Activated naive CD8-positive, alpha-beta T cell (primary cell): ENCODE measurements around the gene CYTH4.

Source experiments
- H3K27ac Mint-ChIP-seq: one replicate; pipeline ENCODE4 v1.8.0; 2021; ENCODE audit warnings: mixed read lengths
- H3K27me3 Mint-ChIP-seq: one replicate; pipeline ENCODE4 v1.8.0; 2021; ENCODE audit warnings: mixed read lengths
- H3K36me3 Mint-ChIP-seq: one replicate; pipeline ENCODE4 v1.8.0; 2021; ENCODE audit warnings: mixed read lengths
- H3K4me1 Mint-ChIP-seq: one replicate; pipeline ENCODE4 v1.8.0; 2021; ENCODE audit warnings: low read depth, mixed read lengths
- H3K4me3 Mint-ChIP-seq: one replicate; pipeline ENCODE4 v1.8.0; 2021; ENCODE audit warnings: mild to moderate bottlenecking, mixed read lengths
- H3K9me3 Mint-ChIP-seq: one replicate; pipeline ENCODE4 v1.8.0; 2021; ENCODE audit warnings: low read depth, mixed read lengths

Gene CYTH4

GRCh38 chr22:37274380-37274862 is 7.9 kb upstream of the CYTH4 start:
- Mint-ChIP-seq H3K27me3 (no peaks in the 10 kb centered on the region), H3K36me3 (no peaks in the 10 kb centered on the region), H3K4me3 (no peak overlapping the region), H3K9me3 (no peaks in the 10 kb centered on the region), H3K27ac (no peak overlapping the region), H3K4me1 (peaks cover 20% of the 10 kb centered on the region)

DNA sequence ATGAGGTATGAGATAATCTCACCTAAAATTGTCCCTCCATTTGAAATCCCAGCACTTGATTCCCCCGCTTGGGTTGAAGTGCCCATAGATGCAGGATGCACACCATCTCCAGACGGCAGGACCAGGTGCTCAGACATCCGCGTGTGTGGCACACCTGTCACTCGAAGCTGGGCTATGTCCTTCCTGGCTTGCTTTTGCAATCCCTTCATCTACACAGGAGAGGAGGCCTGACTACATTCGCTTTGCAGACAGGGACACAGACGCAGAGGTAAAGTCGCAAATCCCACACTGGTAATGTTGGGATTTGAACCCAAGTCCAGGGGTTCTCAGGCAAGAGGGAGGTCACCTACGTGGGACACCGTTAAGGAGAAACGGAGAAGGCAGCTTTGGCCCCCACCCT is 7.2 kb upstream of the CYTH4 start:
- Mint-ChIP-seq H3K27ac (no peak overlapping the region), H3K36me3 (no peaks in the 10 kb centered on the region), H3K4me1 (peaks cover 14% of the 10 kb centered on the region), H3K9me3 (no peaks in the 10 kb centered on the region), H3K4me3 (no peak overlapping the region), H3K27me3 (no peaks in the 10 kb centered on the region)

- Mint-ChIP-seq H3K36me3 (no peaks in the 10 kb centered on the region), H3K27me3 (no peaks in the 10 kb centered on the region), H3K4me3 (no peak overlapping the region), H3K27ac (no peak overlapping the region), H3K9me3 (no peaks in the 10 kb centered on the region), H3K4me1 (peaks cover 13% of the 10 kb centered on the region)
These were observed 6.7 kb upstream of the CYTH4 start for GRCh38 chr22:37275622-37276021.

- no peaks in the 10 kb centered on the region for H3K9me3 Mint-ChIP-seq
- H3K27ac Mint-ChIP-seq, result no peak overlapping the region
- no peaks in the 10 kb centered on the region for H3K36me3 Mint-ChIP-seq
- H3K4me1 Mint-ChIP-seq, result peaks cover 21% of the 10 kb centered on the region
- H3K27me3 Mint-ChIP-seq, result no peaks in the 10 kb centered on the region
- no peak overlapping the region for H3K4me3 Mint-ChIP-seq
These were observed 5.5 kb upstream of the CYTH4 start for GRCh38 chr22:37276776-37277175.

DNA sequence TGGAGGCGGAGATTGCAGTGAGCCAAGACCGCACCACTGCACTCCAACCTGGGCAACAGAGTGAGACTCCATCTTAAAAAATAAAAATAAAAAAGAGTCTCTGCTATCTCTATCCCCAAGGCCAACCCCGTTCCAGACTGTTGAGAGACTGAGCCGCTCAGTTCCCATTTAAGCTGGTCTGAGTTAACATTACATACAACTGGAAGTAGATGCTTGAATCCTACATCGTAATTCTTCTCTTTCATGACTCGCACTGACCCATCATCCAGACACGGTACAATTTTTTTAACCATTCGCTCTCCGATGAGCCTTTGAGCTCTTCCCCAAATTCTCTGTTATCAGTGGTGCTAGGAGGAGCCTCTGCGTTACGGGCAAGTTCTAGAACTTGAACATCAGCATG is 4.9 kb upstream of the CYTH4 start:
- no peaks in the 10 kb centered on the region for H3K36me3 Mint-ChIP-seq
- H3K27ac Mint-ChIP-seq, result no peak overlapping the region
- H3K4me1 Mint-ChIP-seq, result peaks cover 27% of the 10 kb centered on the region
- H3K4me3 Mint-ChIP-seq, result no peak overlapping the region
- H3K9me3 Mint-ChIP-seq, result no peaks in the 10 kb centered on the region
- H3K27me3 Mint-ChIP-seq, result no peaks in the 10 kb centered on the region

DNA sequence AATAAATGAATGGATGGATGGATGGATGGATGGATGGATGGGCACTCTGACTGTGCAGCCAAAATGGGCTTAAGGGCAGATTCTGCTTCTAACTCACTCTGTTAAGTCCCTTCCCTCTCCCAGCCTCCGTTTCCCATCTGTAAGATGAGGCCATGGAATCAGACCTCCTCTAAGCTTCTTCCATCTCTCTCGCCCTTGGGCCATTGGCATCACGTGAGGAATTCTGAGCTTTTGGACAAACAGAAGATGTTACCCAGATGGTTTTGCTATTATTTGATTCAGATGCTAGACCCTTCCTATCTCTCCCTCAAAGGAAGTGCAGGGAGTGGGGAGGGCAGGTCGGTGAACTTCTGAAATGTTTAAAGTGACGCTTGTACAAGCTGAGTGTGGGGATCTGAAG is 4.0 kb upstream of the CYTH4 start:
- Mint-ChIP-seq H3K9me3 (no peaks in the 10 kb centered on the region), H3K27me3 (no peaks in the 10 kb centered on the region), H3K27ac (no peak overlapping the region), H3K4me1 (peaks cover 34% of the 10 kb centered on the region), H3K36me3 (no peaks in the 10 kb centered on the region), H3K4me3 (no peak overlapping the region)

DNA sequence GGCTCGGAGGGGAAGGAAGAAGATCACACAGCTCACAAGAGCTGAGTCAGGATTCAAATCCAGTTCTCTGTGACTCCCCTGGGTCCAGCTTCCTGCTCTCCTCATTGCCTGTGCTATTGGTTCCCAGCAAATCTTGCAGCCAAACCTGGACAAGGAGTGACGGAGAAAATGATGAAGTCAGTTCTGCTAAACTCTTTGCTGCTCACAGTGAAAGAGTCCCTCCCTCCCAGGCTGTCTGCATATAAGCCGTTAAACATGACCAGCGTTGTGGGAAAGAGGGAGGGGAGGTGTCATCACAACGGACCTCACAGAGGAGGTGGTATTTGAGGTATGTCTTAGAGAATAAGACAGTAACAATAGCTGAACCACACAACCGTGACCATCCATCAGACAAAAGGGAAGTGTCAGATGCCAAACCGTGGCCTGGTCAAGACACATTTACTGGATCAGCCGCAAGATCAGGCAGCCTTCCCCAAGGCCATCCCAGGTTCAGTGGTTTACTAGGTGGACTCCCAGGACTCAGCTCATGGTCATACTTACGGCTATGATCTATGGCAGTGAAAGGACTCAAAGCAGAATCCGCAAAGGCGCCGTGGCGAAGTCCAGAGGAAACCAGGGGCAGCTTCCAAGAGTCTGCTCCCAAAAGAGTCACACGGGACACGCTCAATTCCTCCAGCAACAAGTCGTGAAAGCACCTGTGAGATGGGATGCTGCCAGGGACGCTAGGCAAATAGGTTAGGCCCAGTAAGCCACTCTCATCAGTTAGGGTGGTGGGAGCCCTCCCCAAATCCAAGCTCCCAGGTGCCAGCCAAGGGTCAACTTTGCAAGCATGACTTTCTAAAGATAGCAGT is 2.8 kb upstream of the CYTH4 start:
- H3K27ac Mint-ChIP-seq, result no peak overlapping the region
- no peak overlapping the region for H3K4me3 Mint-ChIP-seq
- peaks cover 42% of the 10 kb centered on the region for H3K4me1 Mint-ChIP-seq
- H3K9me3 Mint-ChIP-seq, result no peaks in the 10 kb centered on the region
- H3K36me3 Mint-ChIP-seq, result no peaks in the 10 kb centered on the region
- H3K27me3 Mint-ChIP-seq, result no peaks in the 10 kb centered on the region

DNA sequence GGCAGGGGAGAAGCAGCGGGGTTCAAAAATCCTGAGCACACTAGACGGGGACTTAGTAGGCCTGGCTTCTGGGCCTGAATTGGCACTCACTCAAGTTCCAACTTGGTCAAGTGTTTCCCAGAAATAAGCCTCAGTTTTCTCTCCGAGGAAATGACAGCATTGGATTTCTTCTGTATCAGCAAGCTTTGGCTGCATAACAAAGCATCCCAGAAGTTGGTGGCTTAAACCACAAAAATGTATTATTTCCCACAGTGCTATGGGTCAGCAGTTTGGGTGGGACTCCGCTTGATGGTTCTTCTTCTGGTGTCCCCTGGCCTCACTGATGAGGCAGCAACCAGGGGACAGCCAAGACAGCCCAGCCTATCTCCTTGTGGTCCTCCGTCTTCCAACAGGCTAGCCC is 1.6 kb upstream of the CYTH4 start:
- Mint-ChIP-seq H3K4me1 (peaks cover 45% of the 10 kb centered on the region), H3K4me3 (no peak overlapping the region), H3K27me3 (no peaks in the 10 kb centered on the region), H3K36me3 (no peaks in the 10 kb centered on the region), H3K9me3 (no peaks in the 10 kb centered on the region), H3K27ac (no peak overlapping the region)

- H3K36me3 Mint-ChIP-seq, result no peaks in the 10 kb centered on the region
- H3K4me1 Mint-ChIP-seq, result peaks cover 46% of the 10 kb centered on the region
- no peaks in the 10 kb centered on the region for H3K27me3 Mint-ChIP-seq
- H3K27ac Mint-ChIP-seq, result peak overlapping the region; percentile 99
- H3K9me3 Mint-ChIP-seq, result no peaks in the 10 kb centered on the region
- peak overlapping the region; percentile 92 for H3K4me3 Mint-ChIP-seq
These were observed 1.1 kb upstream of the CYTH4 start for GRCh38 chr22:37281195-37281594.

DNA sequence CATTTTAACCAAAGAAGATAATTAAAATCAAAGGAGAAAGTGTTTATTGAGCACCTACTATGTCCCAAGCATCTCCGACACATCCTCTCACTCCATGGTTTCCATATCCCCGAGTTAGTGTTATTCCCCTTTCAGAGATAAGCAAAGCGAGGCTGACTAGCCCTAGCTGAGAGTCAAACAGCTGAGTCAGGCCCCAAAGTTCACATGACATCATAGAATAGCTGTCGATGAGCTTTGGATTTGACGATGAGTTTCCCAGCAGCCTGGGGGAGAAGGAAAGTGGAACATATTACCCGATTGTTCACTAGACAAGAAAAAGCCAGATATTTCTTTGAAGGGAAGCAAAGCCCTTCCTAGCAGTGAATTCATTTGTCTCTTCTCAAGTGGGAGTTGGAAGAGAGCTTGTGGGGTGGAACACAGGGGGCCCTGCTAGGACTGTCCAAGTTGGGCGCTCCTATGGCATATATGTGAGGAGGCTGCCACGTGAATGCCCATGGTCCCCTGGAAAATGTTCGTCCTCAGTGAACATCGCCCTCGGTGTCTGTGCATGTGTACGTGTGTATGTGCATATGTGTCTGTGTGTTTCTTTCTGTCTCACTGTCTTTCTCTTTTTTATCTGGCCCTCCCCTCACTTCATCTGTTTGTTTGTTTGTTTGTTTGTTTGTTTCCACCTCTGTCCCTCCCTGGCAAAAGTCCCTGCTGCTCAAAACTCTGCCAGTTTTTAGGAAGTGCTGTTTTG is 493 bp upstream of the CYTH4 start:
- no peaks in the 10 kb centered on the region for H3K27me3 Mint-ChIP-seq
- H3K9me3 Mint-ChIP-seq, result no peaks in the 10 kb centered on the region
- H3K4me1 Mint-ChIP-seq, result peaks cover 52% of the 10 kb centered on the region
- H3K27ac Mint-ChIP-seq, result peak overlapping the region; percentile 99
- H3K36me3 Mint-ChIP-seq, result no peaks in the 10 kb centered on the region
- peak overlapping the region; percentile 92 for H3K4me3 Mint-ChIP-seq

DNA sequence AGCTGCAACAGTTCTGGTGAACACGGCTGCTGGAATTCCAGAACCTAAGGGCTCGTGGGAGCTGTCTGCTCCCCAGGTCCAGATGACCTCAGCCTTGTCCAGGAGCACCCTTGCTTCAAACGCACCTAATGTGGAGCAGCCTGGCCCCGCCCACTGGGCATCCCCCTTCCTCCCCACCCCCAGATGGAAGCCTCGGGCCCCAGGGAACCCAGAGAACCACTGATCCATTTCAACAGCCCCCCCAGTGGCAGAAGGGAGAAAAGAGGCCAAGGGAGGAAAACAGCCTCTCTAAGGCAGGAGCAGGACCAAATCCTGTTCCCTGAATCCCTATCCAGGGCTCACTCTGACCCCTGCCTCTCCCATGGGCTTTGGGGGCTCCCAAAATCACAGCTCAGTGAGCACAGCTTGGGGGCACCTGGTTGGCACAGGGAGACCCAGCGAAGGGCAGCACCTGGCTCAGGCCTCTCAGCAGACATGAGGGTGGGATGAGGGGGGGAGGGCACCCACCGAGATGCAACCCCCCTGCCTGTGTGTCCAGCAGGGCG is 1.2 kb downstream of the CYTH4 start:
- Mint-ChIP-seq H3K9me3 (no peaks in the 10 kb centered on the region), H3K4me1 (peaks cover 63% of the 10 kb centered on the region), H3K36me3 (no peaks in the 10 kb centered on the region)

GRCh38 chr22:37284126-37284804 is 2.0 kb downstream of the CYTH4 start:
- peaks cover 70% of the 10 kb centered on the region for H3K4me1 Mint-ChIP-seq
- peaks cover 3% of the 10 kb centered on the region for H3K36me3 Mint-ChIP-seq
- no peaks in the 10 kb centered on the region for H3K9me3 Mint-ChIP-seq
- no peaks in the 10 kb centered on the region for H3K27me3 Mint-ChIP-seq
- peak overlapping the region; percentile 96 for H3K27ac Mint-ChIP-seq
- H3K4me3 Mint-ChIP-seq, result peak overlapping the region; percentile 92

More for the DNA sequence above, 1.2 kb downstream of the CYTH4 start:
- H3K27ac Mint-ChIP-seq, result peak overlapping the region; percentile 99
- no peaks in the 10 kb centered on the region for H3K27me3 Mint-ChIP-seq
- H3K4me3 Mint-ChIP-seq, result peak overlapping the region; percentile 92

- Mint-ChIP-seq H3K9me3 (no peaks in the 10 kb centered on the region), H3K4me3 (peak overlapping the region; percentile 92), H3K27ac (peak overlapping the region; percentile 96), H3K36me3 (peaks cover 4% of the 10 kb centered on the region), H3K27me3 (no peaks in the 10 kb centered on the region), H3K4me1 (peaks cover 75% of the 10 kb centered on the region)
These were observed 2.6 kb downstream of the CYTH4 start for GRCh38 chr22:37284805-37285355.

GRCh38 chr22:37285937-37286336 is 3.6 kb downstream of the CYTH4 start:
- Mint-ChIP-seq H3K4me3 (peak overlapping the region; percentile 20), H3K27ac (peak overlapping the region; percentile 75), H3K36me3 (peaks cover 4% of the 10 kb centered on the region), H3K4me1 (peaks cover 78% of the 10 kb centered on the region), H3K27me3 (no peaks in the 10 kb centered on the region), H3K9me3 (no peaks in the 10 kb centered on the region)
